Endothelial cell of umbilical vein (primary cell): Measurements from ENCODE around the gene PCNT.
"Not testable (repeated sequence)": the region's sequence is repeated elsewhere in the genome, so short reads cannot be mapped to it uniquely, and the experiment has no call there.

Source experiments
- CTCF ChIP-seq, 2 donors: IDR thresholded peaks; 1 replicate in 1 of 2; 2 replicates in 1 of 2; pipeline ENCODE4 v1.5.1; 2011; ENCODE audit warnings: low read length in 2 of 2, mild to moderate bottlenecking in 2 of 2, moderate library complexity in 2 of 2, control low read depth in 1 of 2, inconsistent platforms in 1 of 2, low read depth in 1 of 2; ENCODE audit not compliant: insufficient read depth in 1 of 2; ENCODE audit errors: extremely low read depth in 1 of 2
- EZH2 ChIP-seq: IDR thresholded peaks from 2 replicates; pipeline ENCODE4 v1.6.1; 2012; ENCODE audit warnings: borderline replicate concordance, low read depth, mild to moderate bottlenecking, moderate library complexity, low read length, inconsistent platforms; ENCODE audit not compliant: severe bottlenecking
- FOS ChIP-seq: IDR thresholded peaks from 2 replicates; pipeline ENCODE4 v1.6.1; 2011; ENCODE audit warnings: mild to moderate bottlenecking, low read length, moderate library complexity, borderline replicate concordance; ENCODE audit not compliant: insufficient read depth
- GATA2 ChIP-seq: IDR thresholded peaks from 2 replicates; pipeline ENCODE4 v1.7.0; 2011; ENCODE audit warnings: low read depth, mild to moderate bottlenecking, moderate library complexity, mixed read lengths, low read length; ENCODE audit not compliant: insufficient read length, insufficient read depth
- MAX ChIP-seq: IDR thresholded peaks from 2 replicates; pipeline ENCODE4 v1.6.1; 2011; ENCODE audit not compliant: insufficient read depth, insufficient read length
- POLR2A ChIP-seq: IDR thresholded peaks from 2 replicates; pipeline ENCODE4 v1.6.1; 2012; ENCODE audit warnings: low read depth, mild to moderate bottlenecking, control low read depth, low read length
- POLR2AphosphoS5 ChIP-seq: IDR thresholded peaks from 2 replicates; pipeline ENCODE4 v1.6.1; 2012; ENCODE audit warnings: low read depth, mild to moderate bottlenecking, control low read depth, low read length, moderate library complexity; ENCODE audit not compliant: insufficient read depth

GRCh38 chr21:46372947-46373346 lies 49.0 kb downstream of the PCNT start:
- not testable (repeated sequence) for TF ChIP-seq MAX; CTCF (IDR thresholded peaks at IDR 0.05; ENCODE audit: extremely low read depth in 1 of 2, insufficient read depth in 1 of 2, low read depth in 1 of 2, low read length in 2 of 2); GATA2; POLR2A; EZH2; FOS; POLR2AphosphoS5
